ENCODE results near the gene SSC4D. TPM values are rescaled to one million over a fixed set of nuclear protein-coding genes. Genes with fewer than 3 reads are reported as not detected.
A peak's percentile ranks its signal among the peaks of the same experiment; 100 is the strongest.

Gene SSC4D
- total and polyA plus RNA-seq, 2 experiments from 2014 or later = 13.3 to 33.5 TPM

- H3K4me3 ChIP-seq = no peak overlapping the region
- no peak overlapping the region for H3K27ac ChIP-seq
- TF ChIP-seq, protein P1, sequence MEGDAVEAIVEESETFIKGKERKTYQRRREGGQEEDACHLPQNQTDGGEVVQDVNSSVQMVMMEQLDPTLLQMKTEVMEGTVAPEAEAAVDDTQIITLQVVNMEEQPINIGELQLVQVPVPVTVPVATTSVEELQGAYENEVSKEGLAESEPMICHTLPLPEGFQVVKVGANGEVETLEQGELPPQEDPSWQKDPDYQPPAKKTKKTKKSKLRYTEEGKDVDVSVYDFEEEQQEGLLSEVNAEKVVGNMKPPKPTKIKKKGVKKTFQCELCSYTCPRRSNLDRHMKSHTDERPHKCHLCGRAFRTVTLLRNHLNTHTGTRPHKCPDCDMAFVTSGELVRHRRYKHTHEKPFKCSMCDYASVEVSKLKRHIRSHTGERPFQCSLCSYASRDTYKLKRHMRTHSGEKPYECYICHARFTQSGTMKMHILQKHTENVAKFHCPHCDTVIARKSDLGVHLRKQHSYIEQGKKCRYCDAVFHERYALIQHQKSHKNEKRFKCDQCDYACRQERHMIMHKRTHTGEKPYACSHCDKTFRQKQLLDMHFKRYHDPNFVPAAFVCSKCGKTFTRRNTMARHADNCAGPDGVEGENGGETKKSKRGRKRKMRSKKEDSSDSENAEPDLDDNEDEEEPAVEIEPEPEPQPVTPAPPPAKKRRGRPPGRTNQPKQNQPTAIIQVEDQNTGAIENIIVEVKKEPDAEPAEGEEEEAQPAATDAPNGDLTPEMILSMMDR (IDR thresholded peaks at IDR 0.05; ENCODE audit: low read depth, low read length) = no peak
- no peaks in the 10 kb centered on the region for H3K4me1 ChIP-seq (ENCODE audit: low read depth)
- DNase-seq (ENCODE audit: low read depth in 1 of 2, low spot score in 1 of 2) = no peak
- H3K9me3 ChIP-seq (ENCODE audit: low read depth) = no peaks in the 10 kb centered on the region
- H3K27me3 ChIP-seq = no peaks in the 10 kb centered on the region
- peaks cover 30% of the 10 kb centered on the region for H3K36me3 ChIP-seq
Observed at GRCh38 chr7:76349313-76349885, 60.1 kb downstream of the SSC4D start.

- TF ChIP-seq, protein P1 (IDR thresholded peaks at IDR 0.05; ENCODE audit: low read depth, low read length) = no peak
- Histone ChIP-seq H3K4me1 (ENCODE audit: low read depth) (no peaks in the 10 kb centered on the region), H3K36me3 (peaks cover 30% of the 10 kb centered on the region), H3K4me3 (no peak overlapping the region), H3K27ac (no peak overlapping the region), H3K9me3 (ENCODE audit: low read depth) (no peaks in the 10 kb centered on the region), H3K27me3 (no peaks in the 10 kb centered on the region)
- DNase-seq (ENCODE audit: low read depth in 1 of 2, low spot score in 1 of 2) = no peak
Observed at GRCh38 chr7:76347710-76348109, 61.8 kb downstream of the SSC4D start.

DNA sequence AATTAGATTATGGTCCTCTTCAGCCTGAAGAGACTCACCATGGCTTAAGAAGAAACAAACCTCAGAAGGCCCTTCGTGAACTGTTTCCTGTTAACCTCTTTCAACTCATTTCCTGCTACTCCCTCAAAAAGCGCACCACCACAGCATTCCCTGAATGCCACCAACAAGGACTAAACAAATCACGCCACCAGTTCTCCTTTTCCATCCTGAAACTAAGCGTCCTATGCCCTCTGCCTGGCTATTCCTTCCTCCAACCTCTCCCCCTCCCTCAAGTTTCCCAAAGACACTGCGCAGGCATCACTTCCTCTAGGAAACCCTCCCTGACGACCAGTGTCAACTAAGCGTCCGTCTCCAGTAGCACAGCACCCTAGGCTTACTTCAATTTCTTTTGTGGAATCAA, 62.7 kb downstream of the SSC4D start:
- no peak overlapping the region for H3K4me3 ChIP-seq
- H3K27me3 ChIP-seq = no peaks in the 10 kb centered on the region
- peak in 1 of 2 donors; percentile 25 for DNase-seq (ENCODE audit: low read depth in 1 of 2, low spot score in 1 of 2)
- peaks cover 30% of the 10 kb centered on the region for H3K36me3 ChIP-seq
- TF ChIP-seq, protein P1 (IDR thresholded peaks at IDR 0.05; ENCODE audit: low read depth, low read length) = no peak
- H3K27ac ChIP-seq = peak overlapping the region; percentile 37
- no peaks in the 10 kb centered on the region for H3K9me3 ChIP-seq (ENCODE audit: low read depth)
- H3K4me1 ChIP-seq (ENCODE audit: low read depth) = peaks cover 9% of the 10 kb centered on the region

DNA sequence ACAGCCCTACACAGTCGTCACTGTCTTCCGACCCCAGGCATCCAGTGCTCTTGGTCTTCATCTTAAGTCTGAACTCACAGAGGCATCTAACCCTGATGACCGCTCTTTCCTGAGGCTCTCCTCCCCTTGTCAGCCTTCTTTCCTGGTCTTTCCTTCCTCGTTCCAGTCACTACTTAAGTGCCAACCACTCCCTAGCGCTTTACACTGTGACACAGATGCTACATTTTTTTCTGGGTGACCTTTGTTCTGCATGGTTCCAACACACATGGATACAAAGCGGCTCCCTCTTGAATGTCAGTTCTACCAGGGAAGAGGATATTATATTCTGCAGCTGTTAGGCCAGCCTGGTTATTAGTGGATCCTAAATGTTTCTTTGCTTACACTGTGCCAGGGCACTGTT, 63.4 kb downstream of the SSC4D start:
- DNase-seq (ENCODE audit: low read depth in 1 of 2, low spot score in 1 of 2) = no peak
- H3K9me3 ChIP-seq (ENCODE audit: low read depth) = no peaks in the 10 kb centered on the region
- no peaks in the 10 kb centered on the region for H3K27me3 ChIP-seq
- H3K36me3 ChIP-seq = peaks cover 30% of the 10 kb centered on the region
- TF ChIP-seq, protein P1 (IDR thresholded peaks at IDR 0.05; ENCODE audit: low read depth, low read length) = no peak
- H3K4me1 ChIP-seq (ENCODE audit: low read depth) = peaks cover 14% of the 10 kb centered on the region
- no peak overlapping the region for H3K4me3 ChIP-seq
- peak overlapping the region; percentile 37 for H3K27ac ChIP-seq

GRCh38 chr7:76343931-76344321, 65.6 kb downstream of the SSC4D start:
- Histone ChIP-seq H3K4me3 (no peak overlapping the region), H3K9me3 (ENCODE audit: low read depth) (no peaks in the 10 kb centered on the region), H3K4me1 (ENCODE audit: low read depth) (peaks cover 14% of the 10 kb centered on the region), H3K27me3 (no peaks in the 10 kb centered on the region), H3K36me3 (peaks cover 20% of the 10 kb centered on the region), H3K27ac (peak overlapping the region; percentile 75)
- DNase-seq (ENCODE audit: low read depth in 1 of 2, low spot score in 1 of 2) = no peak
- TF ChIP-seq, protein P1 (IDR thresholded peaks at IDR 0.05; ENCODE audit: low read depth, low read length) = no peak
